ENCODE data around the gene PTGFRN. TPM values are rescaled to one million over a fixed set of nuclear protein-coding genes. Genes with fewer than 3 reads are reported as not detected.

PTGFRN gene
- total RNA-seq, 1 experiment from 2014 or later, result 38.7 TPM

DNA sequence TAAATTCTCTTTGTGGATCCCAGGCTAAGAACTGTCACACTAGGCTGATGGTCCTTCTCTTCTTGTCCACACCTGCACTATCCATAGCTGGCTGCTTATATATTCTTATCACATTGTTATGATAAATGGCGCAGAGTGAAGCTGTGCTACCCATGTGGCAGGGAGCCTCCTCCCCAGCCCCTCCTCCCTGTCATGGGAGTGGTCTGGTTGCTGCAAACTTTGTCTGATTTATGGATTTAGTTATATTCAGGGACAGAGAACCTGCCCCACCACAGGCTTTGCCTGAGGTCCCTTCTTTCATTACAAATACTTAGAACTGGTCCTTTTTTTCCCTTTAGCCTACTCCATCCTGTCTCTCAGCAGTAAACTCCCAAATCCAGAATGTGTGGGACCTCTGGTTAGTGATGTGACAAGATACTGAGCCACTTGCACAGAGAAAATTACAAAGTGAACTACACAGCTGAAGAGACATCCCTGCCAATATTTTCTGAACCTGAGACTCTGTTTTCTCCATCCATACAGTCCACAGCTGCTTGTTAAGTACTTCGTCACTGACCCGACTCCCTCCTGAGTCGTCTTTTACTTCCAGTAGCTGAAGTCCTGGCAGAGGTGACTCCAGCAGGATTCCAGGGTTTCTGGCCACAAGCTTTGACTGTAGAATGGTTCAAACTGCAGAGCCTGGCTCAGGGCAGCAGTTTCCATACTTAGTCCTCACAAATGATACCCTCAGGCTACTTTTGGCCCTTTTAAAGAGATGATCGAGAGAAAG, 37.6 kb downstream of the PTGFRN start (continued):
- TF ChIP-seq, protein P1, sequence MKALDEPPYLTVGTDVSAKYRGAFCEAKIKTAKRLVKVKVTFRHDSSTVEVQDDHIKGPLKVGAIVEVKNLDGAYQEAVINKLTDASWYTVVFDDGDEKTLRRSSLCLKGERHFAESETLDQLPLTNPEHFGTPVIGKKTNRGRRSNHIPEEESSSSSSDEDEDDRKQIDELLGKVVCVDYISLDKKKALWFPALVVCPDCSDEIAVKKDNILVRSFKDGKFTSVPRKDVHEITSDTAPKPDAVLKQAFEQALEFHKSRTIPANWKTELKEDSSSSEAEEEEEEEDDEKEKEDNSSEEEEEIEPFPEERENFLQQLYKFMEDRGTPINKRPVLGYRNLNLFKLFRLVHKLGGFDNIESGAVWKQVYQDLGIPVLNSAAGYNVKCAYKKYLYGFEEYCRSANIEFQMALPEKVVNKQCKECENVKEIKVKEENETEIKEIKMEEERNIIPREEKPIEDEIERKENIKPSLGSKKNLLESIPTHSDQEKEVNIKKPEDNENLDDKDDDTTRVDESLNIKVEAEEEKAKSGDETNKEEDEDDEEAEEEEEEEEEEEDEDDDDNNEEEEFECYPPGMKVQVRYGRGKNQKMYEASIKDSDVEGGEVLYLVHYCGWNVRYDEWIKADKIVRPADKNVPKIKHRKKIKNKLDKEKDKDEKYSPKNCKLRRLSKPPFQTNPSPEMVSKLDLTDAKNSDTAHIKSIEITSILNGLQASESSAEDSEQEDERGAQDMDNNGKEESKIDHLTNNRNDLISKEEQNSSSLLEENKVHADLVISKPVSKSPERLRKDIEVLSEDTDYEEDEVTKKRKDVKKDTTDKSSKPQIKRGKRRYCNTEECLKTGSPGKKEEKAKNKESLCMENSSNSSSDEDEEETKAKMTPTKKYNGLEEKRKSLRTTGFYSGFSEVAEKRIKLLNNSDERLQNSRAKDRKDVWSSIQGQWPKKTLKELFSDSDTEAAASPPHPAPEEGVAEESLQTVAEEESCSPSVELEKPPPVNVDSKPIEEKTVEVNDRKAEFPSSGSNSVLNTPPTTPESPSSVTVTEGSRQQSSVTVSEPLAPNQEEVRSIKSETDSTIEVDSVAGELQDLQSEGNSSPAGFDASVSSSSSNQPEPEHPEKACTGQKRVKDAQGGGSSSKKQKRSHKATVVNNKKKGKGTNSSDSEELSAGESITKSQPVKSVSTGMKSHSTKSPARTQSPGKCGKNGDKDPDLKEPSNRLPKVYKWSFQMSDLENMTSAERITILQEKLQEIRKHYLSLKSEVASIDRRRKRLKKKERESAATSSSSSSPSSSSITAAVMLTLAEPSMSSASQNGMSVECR (CRISPR knock-in tag; IDR thresholded peaks at IDR 0.05; ENCODE audit: borderline replicate concordance), result no peak
- TF ChIP-seq ZNF219 (CRISPR knock-in tag; IDR thresholded peaks at IDR 0.05; ENCODE audit: borderline replicate concordance) (no peak), NFYB (CRISPR knock-in tag; conservative IDR thresholded peaks at IDR 0.05; ENCODE audit: low read depth) (no peak), KAT7 (CRISPR knock-in tag; IDR thresholded peaks at IDR 0.05; ENCODE audit: borderline replicate concordance) (no peak), ZNF232 (CRISPR knock-in tag; IDR thresholded peaks at IDR 0.05) (no peak), RELA (CRISPR knock-in tag; IDR thresholded peaks at IDR 0.05; ENCODE audit: borderline replicate concordance) (no peak), CREM (CRISPR knock-in tag; IDR thresholded peaks at IDR 0.05) (no peak), JAZF1 (CRISPR knock-in tag; IDR thresholded peaks at IDR 0.05) (no peak)
- TF ChIP-seq, protein P2, sequence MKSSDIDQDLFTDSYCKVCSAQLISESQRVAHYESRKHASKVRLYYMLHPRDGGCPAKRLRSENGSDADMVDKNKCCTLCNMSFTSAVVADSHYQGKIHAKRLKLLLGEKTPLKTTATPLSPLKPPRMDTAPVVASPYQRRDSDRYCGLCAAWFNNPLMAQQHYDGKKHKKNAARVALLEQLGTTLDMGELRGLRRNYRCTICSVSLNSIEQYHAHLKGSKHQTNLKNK (CRISPR knock-in tag; IDR thresholded peaks at IDR 0.05), result no peak
- TF ChIP-seq, protein P3, sequence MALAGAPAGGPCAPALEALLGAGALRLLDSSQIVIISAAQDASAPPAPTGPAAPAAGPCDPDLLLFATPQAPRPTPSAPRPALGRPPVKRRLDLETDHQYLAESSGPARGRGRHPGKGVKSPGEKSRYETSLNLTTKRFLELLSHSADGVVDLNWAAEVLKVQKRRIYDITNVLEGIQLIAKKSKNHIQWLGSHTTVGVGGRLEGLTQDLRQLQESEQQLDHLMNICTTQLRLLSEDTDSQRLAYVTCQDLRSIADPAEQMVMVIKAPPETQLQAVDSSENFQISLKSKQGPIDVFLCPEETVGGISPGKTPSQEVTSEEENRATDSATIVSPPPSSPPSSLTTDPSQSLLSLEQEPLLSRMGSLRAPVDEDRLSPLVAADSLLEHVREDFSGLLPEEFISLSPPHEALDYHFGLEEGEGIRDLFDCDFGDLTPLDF (CRISPR knock-in tag; IDR thresholded peaks at IDR 0.05), result no peak
- TF ChIP-seq, protein P4, sequence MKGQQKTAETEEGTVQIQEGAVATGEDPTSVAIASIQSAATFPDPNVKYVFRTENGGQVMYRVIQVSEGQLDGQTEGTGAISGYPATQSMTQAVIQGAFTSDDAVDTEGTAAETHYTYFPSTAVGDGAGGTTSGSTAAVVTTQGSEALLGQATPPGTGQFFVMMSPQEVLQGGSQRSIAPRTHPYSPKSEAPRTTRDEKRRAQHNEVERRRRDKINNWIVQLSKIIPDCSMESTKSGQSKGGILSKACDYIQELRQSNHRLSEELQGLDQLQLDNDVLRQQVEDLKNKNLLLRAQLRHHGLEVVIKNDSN (CRISPR knock-in tag; IDR thresholded peaks at IDR 0.05), result no peak

DNA sequence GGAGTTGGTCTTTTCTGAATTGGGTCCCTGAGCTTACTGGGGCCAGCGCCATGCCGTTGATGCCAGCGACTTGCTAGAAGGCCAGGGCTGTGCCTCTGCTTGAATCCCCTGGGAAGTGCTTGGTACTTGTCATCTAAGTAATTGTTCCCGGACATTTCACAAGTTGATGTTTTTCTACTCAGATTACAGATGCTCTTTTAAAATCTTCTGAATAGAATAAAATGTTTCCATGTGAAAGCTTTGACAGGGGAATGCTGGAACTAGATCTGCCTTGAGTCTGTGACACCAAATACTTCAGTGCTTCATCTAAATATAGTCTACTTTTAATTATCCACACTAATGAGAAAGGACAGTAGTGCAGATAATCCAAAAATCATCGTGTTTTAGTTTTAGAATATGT, 38.3 kb downstream of the PTGFRN start:
- Mint-ChIP-seq H3K4me3 (no peak overlapping the region), H3K4me1 (no peaks in the 10 kb centered on the region), H3K9me3 (no peaks in the 10 kb centered on the region), H3K36me3 (peaks cover 35% of the 10 kb centered on the region), H3K27me3 (ENCODE audit: low read depth) (no peaks in the 10 kb centered on the region), H3K27ac (no peak overlapping the region)
- POLR2A ChIA-PET, result no interaction called here
- ATAC-seq (no peak), DNase-seq (ENCODE audit: low spot score) (no peak)
- CTCF ChIA-PET, result interaction anchor here (1.0 kb wide), 1 partner anchor 13 kb away, joined by 3 read pairs; no protein-coding TSS in a partner anchor
- TF ChIP-seq RORB (CRISPR knock-in tag; IDR thresholded peaks at IDR 0.05) (no peak), NR3C1 (CRISPR knock-in tag; conservative IDR thresholded peaks at IDR 0.05; ENCODE audit: low read depth) (no peak), GTF2I (CRISPR knock-in tag; conservative IDR thresholded peaks at IDR 0.05) (no peak), GRHL2 (CRISPR knock-in tag; IDR thresholded peaks at IDR 0.05; ENCODE audit: insufficient replicate concordance, severe bottlenecking) (no peak)
- TF ChIP-seq, protein P5, sequence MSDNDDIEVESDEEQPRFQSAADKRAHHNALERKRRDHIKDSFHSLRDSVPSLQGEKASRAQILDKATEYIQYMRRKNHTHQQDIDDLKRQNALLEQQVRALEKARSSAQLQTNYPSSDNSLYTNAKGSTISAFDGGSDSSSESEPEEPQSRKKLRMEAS (CRISPR knock-in tag; IDR thresholded peaks at IDR 0.05), result no peak
- TF ChIP-seq, protein P6, sequence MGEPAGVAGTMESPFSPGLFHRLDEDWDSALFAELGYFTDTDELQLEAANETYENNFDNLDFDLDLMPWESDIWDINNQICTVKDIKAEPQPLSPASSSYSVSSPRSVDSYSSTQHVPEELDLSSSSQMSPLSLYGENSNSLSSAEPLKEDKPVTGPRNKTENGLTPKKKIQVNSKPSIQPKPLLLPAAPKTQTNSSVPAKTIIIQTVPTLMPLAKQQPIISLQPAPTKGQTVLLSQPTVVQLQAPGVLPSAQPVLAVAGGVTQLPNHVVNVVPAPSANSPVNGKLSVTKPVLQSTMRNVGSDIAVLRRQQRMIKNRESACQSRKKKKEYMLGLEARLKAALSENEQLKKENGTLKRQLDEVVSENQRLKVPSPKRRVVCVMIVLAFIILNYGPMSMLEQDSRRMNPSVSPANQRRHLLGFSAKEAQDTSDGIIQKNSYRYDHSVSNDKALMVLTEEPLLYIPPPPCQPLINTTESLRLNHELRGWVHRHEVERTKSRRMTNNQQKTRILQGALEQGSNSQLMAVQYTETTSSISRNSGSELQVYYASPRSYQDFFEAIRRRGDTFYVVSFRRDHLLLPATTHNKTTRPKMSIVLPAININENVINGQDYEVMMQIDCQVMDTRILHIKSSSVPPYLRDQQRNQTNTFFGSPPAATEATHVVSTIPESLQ (CRISPR knock-in tag; IDR thresholded peaks at IDR 0.05), result no peak
- TF ChIP-seq, protein P7, sequence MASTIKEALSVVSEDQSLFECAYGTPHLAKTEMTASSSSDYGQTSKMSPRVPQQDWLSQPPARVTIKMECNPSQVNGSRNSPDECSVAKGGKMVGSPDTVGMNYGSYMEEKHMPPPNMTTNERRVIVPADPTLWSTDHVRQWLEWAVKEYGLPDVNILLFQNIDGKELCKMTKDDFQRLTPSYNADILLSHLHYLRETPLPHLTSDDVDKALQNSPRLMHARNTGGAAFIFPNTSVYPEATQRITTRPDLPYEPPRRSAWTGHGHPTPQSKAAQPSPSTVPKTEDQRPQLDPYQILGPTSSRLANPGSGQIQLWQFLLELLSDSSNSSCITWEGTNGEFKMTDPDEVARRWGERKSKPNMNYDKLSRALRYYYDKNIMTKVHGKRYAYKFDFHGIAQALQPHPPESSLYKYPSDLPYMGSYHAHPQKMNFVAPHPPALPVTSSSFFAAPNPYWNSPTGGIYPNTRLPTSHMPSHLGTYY (CRISPR knock-in tag; IDR thresholded peaks at IDR 0.05), result no peak
- TF ChIP-seq, protein P8, sequence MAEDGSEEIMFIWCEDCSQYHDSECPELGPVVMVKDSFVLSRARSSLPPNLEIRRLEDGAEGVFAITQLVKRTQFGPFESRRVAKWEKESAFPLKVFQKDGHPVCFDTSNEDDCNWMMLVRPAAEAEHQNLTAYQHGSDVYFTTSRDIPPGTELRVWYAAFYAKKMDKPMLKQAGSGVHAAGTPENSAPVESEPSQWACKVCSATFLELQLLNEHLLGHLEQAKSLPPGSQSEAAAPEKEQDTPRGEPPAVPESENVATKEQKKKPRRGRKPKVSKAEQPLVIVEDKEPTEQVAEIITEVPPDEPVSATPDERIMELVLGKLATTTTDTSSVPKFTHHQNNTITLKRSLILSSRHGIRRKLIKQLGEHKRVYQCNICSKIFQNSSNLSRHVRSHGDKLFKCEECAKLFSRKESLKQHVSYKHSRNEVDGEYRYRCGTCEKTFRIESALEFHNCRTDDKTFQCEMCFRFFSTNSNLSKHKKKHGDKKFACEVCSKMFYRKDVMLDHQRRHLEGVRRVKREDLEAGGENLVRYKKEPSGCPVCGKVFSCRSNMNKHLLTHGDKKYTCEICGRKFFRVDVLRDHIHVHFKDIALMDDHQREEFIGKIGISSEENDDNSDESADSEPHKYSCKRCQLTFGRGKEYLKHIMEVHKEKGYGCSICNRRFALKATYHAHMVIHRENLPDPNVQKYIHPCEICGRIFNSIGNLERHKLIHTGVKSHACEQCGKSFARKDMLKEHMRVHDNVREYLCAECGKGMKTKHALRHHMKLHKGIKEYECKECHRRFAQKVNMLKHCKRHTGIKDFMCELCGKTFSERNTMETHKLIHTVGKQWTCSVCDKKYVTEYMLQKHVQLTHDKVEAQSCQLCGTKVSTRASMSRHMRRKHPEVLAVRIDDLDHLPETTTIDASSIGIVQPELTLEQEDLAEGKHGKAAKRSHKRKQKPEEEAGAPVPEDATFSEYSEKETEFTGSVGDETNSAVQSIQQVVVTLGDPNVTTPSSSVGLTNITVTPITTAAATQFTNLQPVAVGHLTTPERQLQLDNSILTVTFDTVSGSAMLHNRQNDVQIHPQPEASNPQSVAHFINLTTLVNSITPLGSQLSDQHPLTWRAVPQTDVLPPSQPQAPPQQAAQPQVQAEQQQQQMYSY (CRISPR knock-in tag; IDR thresholded peaks at IDR 0.05), result no peak
- TF ChIP-seq, protein P9, sequence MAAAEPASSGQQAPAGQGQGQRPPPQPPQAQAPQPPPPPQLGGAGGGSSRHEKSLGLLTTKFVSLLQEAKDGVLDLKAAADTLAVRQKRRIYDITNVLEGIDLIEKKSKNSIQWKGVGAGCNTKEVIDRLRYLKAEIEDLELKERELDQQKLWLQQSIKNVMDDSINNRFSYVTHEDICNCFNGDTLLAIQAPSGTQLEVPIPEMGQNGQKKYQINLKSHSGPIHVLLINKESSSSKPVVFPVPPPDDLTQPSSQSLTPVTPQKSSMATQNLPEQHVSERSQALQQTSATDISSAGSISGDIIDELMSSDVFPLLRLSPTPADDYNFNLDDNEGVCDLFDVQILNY (CRISPR knock-in tag; IDR thresholded peaks at IDR 0.05), result no peak

All from WTC11 (cell line).